Left cardiac atrium (tissue), 4 donors: ENCODE results near the gene IFNW1. TPM values are rescaled to one million over a fixed set of nuclear protein-coding genes. Genes with fewer than 3 reads are reported as not detected.

Source experiments
- ATAC-seq, 2 donors: fragments of 200-7000 bp; cut with Tn5 transposase; one replicate each; pipeline ENCODE4 v1.9.1; 2020; ENCODE audit warnings: mild to moderate bottlenecking in 2 of 2, moderate library complexity in 2 of 2
- DNase-seq: peaks from one replicate; pipeline ENCODE4 v3.0.0-alpha.2; 2020
- intact Hi-C, 2 donors: fragments of 100-400 bp; cut with DNase I; formaldehyde crosslinking; loops; one replicate each; pipeline versions ENCODE4 v1.14.1 to v1.15.1; 2022 to 2023
- total RNA-seq, 2 donors: library from RNA; stranded (reverse); fragmentation: NEBNext Ultra II Directional; extraction: Animal tissue kit (Norgen Biotek cat#: 25700); gene quantifications; one replicate each; pipeline ENCODE4 v1.2.1, GENCODE V29; 2021
- donor health status: DM: no; HTN: yes; CAD: no.
- donor health status: DM: no; HTN: yes; CAD: no; lungs with severe emphysema.
- donor health status: DM: yes; HTN: yes; CAD: no.
- donor health status: Dilated cardiomyopathy.

The IFNW1 gene
- total RNA-seq, 2 donors from 2014 or later: not detected

DNA sequence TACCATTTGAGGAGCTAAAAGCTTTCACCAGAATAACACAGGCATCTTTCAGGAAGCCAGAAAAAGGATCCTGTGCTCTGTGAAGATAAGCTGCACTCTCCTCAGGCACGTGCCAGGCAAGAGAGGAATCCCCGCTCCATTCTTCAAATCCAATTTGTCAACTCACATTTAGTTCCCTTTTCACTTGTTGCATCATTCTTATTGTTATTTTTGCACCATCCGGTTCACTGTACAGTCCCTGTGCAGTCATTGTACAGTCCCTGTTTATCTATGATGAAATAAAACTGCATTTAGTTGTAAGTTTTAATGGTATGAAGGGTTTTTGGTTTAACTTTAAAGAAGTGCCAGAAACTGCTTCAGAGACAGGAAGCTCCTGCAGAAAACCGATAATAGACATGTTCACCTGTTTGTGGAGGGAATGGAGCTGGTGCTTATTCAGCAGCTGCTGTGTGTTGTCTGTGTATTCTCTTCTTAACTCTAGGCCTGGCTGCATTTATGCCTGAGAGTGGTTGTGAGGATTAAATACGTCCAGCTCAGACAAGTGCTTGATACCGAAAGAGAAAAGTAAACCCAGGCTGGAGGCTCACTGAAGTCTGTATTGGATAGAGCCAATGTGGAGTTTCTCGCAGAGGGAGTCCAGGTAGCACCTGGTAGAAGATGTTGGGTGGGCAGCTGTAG, 22.4 kb downstream of the IFNW1 start:
- ATAC-seq (peak in 1 of 2 donors; percentile 38), DNase-seq (no peak)
- intact Hi-C loops: loop anchor here in 1 of 2 donors (10.0 kb wide), 2 partner anchors 234 to 764 kb away; no protein-coding TSS in a partner anchor

DNA sequence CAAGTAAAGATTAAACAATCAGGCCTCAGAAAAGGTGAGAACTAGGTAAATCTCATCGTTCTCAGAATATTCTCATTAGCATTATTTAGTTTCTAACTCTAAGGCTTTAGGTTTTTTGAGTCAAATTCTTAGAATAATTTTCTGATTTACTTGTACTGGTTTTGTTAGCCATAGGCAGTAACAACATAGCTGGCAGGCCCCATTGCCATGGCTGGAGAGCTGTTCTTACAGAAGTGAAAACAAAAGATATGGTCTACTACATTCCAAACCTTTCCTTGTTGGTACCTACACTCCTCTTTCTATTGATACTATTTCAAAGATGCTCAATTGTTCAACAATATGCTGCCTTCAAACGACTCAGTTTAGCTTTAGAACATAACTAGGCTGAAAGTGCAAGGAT, 27.3 kb downstream of the IFNW1 start:
- intact Hi-C loops: loop anchor here (5.0 to 10.0 kb wide), 3 partner anchors 230 to 1187 kb away; no protein-coding TSS in a partner anchor
- DNase-seq (no peak), ATAC-seq (no peak)

DNA sequence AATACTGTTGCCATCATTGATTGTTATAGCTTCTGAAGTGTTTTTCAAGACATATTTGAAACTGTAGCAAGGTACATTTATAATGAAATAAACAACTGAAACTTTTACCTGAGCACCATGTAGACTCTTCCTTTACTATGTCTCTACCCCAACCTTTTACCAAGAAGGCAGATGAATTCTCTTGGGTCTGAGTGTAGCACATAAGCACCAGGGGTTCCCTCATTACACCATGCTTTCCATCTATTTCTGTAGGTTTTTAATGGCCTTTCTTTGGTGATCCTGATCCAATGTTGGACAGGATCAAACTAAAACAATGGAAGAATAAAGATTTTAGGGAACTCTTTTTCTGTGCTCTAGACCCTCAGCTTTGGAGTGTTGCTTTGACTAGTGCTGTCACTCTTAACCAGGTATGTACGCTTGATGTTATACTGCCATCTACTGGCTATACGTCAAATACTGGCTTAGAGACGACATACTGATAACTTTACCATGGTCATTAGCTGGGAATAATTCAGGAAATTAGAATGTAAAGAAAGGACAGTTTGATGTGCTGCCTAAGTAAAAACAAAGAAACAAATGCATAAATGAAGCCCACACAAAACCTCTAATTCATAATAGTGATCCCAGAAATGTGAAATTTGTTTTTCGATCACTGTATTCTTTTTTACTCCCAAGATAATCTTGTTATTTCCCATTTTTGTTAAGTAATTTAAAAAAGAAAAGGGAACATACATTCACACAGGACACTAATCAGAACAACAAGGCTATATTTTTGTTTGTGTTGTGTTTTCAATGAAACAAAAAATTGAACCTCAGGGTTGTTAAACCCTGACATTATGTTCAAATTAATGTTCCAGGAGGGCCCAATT, 30.7 kb downstream of the IFNW1 start:
- DNase-seq: no peak
- ATAC-seq: peak; percentile 85 to 92
- intact Hi-C loops: loop anchor here (5.0 to 10.0 kb wide), 3 partner anchors 226 to 1184 kb away; no protein-coding TSS in a partner anchor

DNA sequence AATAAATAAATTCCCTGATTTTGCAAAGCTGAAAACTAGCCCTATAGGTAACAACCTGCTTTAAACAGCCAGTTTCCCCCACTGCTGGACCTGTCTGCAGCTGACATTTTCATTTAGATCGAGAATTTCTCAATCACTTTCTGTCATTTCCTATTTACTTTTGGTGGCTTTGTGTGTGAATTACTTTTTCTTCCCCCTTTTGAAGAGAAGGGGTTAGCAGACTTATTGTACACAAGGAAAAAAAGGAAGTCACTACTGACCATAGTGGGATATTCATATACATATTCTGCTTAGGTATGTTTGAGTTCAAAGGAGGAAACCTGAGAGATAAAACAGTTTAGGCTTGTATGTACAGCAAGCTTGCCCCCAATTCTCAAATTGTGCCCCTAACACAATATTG, 36.8 kb downstream of the IFNW1 start:
- ATAC-seq: no peak
- DNase-seq: no peak
- intact Hi-C loops: loop anchor here in 1 of 2 donors (10.0 kb wide), 2 partner anchors 80 to 140 kb away; no protein-coding TSS in a partner anchor

DNA sequence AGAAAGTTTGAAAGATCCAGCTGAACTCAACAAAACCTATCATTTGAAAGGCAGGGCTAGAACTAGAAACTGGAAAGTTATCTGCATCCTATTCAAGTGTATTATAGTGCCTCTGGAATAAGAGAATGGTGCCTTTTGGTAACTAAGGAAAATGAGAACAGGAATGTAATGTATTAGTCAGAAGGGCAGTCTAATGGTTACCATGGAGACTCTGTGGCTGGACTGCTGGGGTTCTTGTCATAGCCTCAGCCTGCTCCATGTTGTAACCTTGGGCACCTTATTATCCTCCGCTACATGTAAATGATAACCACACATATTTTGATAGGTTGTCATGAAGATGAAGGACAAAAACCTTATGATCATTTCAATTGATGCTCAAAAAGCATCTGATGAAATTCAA, 39.3 kb downstream of the IFNW1 start:
- ATAC-seq (no peak), DNase-seq (no peak)
- intact Hi-C loops: loop anchor here in 1 of 2 donors (10.0 kb wide), 2 partner anchors 78 to 138 kb away; no protein-coding TSS in a partner anchor

DNA sequence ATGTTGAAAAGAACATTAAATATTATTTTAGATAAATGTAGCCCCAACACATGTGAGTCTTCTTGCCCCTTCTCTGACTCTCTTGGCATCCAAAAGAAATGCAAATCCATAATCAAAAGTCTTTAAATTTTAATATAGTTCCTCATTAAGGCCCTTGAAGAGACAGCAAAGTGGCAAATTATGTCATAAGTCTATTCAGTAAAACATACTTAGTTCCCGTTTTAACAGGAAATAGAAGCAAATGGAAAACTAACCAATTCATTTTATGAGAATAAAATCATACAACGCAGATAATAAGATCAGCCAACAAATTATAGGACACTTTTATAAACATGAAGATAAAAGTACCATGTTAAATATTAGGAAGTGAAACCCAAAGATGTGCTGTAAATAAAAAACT, 43.8 kb downstream of the IFNW1 start:
- intact Hi-C loops: no loop called here
- no peak for DNase-seq
- ATAC-seq: no peak

DNA sequence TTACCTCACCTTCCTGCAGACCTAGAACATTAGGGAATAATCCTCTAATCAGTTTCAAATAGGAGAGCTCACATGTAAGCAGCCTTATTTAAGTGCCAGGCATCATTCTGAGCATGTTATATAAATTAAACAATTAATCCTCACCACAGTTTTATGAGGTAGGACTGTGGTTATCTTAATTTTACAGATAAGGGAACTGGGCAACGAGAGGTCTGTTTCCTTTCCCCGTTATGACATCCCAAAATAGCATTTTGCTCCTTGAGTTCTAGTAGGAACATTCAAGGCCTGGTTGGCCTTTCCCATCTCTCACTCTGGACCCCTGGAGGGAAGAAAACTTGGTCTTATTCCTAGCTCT, 44.8 kb downstream of the IFNW1 start:
- DNase-seq (no peak), ATAC-seq (peak; percentile 45 to 53)
- intact Hi-C loops: no loop called here

DNA sequence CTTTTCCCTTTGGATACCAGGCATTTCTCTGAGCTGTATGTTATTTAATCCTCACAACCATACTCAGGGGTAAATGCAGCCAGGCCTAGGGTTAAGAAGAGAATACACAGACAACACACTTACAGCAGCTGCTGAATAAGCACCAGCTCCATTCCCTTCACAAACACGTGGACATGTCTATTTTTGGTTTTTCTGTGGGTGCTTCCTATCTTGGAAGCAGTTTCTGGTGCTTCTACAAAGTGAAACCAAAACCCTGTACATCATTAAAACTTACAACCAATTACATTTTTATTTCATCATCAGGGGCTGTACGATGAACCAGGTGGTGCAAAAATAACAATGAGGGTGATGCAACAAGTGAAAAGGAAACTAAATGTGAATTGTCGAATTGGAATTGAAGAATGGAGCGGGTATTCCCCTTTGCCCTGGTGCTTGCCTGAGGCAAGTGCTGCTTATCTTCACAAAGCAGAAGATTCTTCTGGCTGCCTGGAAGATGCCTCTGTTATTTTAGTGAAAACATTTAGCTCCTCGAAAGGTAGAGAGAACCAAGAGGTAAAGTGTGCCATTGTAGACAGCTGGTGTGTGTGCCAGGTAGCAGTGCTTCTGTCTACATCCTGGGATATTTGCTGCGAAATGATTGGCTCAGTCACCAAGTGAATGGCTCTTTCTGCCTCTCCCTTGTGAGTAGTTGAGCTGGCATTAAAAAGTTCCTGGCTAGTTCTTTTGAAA, 45.3 kb downstream of the IFNW1 start:
- intact Hi-C loops: no loop called here
- no peak for DNase-seq
- ATAC-seq: peak; percentile 87 to 91

DNA sequence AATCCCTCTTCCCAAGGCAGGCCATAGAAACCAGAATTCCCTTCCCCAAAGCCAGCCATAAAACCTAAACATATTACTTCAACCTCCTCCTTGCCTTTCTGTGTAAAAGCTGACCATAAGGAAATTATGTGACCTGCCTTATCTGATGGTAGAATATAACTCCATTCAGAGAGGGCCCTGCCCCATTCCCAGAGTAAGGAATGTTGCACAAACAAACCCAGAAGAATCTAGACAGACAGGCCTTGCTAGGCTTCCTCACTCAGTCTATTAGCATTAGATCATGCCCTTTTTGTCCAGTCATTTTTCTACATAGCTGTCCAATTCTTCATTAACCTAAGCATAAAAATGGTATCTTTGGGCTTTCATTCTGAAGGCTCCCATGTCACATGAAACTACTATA, 46.1 kb downstream of the IFNW1 start:
- DNase-seq (no peak), ATAC-seq (no peak)
- intact Hi-C loops: no loop called here

Other genes with a start within 250 kb of the IFNW1 start
- 1 to 10 TPM; 1.0 to 2.1 TPM for gene HACD4, start 110.2 kb downstream of the IFNW1 start, total RNA-seq
- gene IFNB1, start 63.9 kb downstream of the IFNW1 start, total RNA-seq: not detected
- gene IFNA21, start 24.8 kb upstream of the IFNW1 start, total RNA-seq: not detected
- not detected for gene IFNA4, start 45.8 kb upstream of the IFNW1 start, total RNA-seq
- not detected for gene IFNA7, start 60.4 kb upstream of the IFNW1 start, total RNA-seq
- not detected for gene IFNA10, start 65.3 kb upstream of the IFNW1 start, total RNA-seq
- not detected for gene IFNA16, start 75.5 kb upstream of the IFNW1 start, total RNA-seq
- not detected for gene IFNA17, start 86.4 kb upstream of the IFNW1 start, total RNA-seq
- not detected for gene IFNA14, start 98.2 kb upstream of the IFNW1 start, total RNA-seq
- not detected for gene IFNA5, start 163.5 kb upstream of the IFNW1 start, total RNA-seq
- 10 to 100 TPM; 13.0 to 14.1 TPM for gene KLHL9, start 193.6 kb upstream of the IFNW1 start, total RNA-seq
- gene IFNA6, start 209.1 kb upstream of the IFNW1 start, total RNA-seq: not detected
- not detected for gene IFNA13, start 226.2 kb upstream of the IFNW1 start, total RNA-seq
- not detected for gene IFNA2, start 243.6 kb upstream of the IFNW1 start, total RNA-seq